ENCODE measurements around the gene ZSWIM9.

The ZSWIM9 gene

GRCh38 chr19:48192750-48193149 is 22.3 kb downstream of the ZSWIM9 start:
- TF ChIP-seq, protein P1, sequence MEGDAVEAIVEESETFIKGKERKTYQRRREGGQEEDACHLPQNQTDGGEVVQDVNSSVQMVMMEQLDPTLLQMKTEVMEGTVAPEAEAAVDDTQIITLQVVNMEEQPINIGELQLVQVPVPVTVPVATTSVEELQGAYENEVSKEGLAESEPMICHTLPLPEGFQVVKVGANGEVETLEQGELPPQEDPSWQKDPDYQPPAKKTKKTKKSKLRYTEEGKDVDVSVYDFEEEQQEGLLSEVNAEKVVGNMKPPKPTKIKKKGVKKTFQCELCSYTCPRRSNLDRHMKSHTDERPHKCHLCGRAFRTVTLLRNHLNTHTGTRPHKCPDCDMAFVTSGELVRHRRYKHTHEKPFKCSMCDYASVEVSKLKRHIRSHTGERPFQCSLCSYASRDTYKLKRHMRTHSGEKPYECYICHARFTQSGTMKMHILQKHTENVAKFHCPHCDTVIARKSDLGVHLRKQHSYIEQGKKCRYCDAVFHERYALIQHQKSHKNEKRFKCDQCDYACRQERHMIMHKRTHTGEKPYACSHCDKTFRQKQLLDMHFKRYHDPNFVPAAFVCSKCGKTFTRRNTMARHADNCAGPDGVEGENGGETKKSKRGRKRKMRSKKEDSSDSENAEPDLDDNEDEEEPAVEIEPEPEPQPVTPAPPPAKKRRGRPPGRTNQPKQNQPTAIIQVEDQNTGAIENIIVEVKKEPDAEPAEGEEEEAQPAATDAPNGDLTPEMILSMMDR (IDR thresholded peaks at IDR 0.05; ENCODE audit: control insufficient read depth, insufficient read depth, low read depth, low read length, missing control alignments), result no peak
- H3K4me3 ChIP-seq (ENCODE audit: control insufficient read depth, low read depth, low read length), result no peak overlapping the region
- no peak for DNase-seq (ENCODE audit: low read depth)

GRCh38 chr19:48194041-48194843 is 23.8 kb downstream of the ZSWIM9 start:
- no peak for DNase-seq (ENCODE audit: low read depth)
- H3K4me3 ChIP-seq (ENCODE audit: control insufficient read depth, low read depth, low read length), result no peak overlapping the region
- TF ChIP-seq, protein P1 (IDR thresholded peaks at IDR 0.05; ENCODE audit: control insufficient read depth, insufficient read depth, low read depth, low read length, missing control alignments), result peak; percentile 58

GRCh38 chr19:48194844-48195830 is 24.7 kb downstream of the ZSWIM9 start:
- no peak overlapping the region for H3K4me3 ChIP-seq (ENCODE audit: control insufficient read depth, low read depth, low read length)
- TF ChIP-seq, protein P1 (IDR thresholded peaks at IDR 0.05; ENCODE audit: control insufficient read depth, insufficient read depth, low read depth, low read length, missing control alignments), result no peak
- DNase-seq (ENCODE audit: low read depth), result no peak

- no peak for DNase-seq (ENCODE audit: low read depth)
- TF ChIP-seq, protein P1 (IDR thresholded peaks at IDR 0.05; ENCODE audit: control insufficient read depth, insufficient read depth, low read depth, low read length, missing control alignments), result no peak
- no peak overlapping the region for H3K4me3 ChIP-seq (ENCODE audit: control insufficient read depth, low read depth, low read length)
Measured at GRCh38 chr19:48196321-48196763, 25.9 kb downstream of the ZSWIM9 start.

- TF ChIP-seq, protein P1 (IDR thresholded peaks at IDR 0.05; ENCODE audit: control insufficient read depth, insufficient read depth, low read depth, low read length, missing control alignments), result no peak
- no peak for DNase-seq (ENCODE audit: low read depth)
- no peak overlapping the region for H3K4me3 ChIP-seq (ENCODE audit: control insufficient read depth, low read depth, low read length)
Measured at GRCh38 chr19:48196933-48197665, 26.6 kb downstream of the ZSWIM9 start.

- H3K4me3 ChIP-seq (ENCODE audit: control insufficient read depth, low read depth, low read length), result peak overlapping the region; percentile 96
- no peak for DNase-seq (ENCODE audit: low read depth)
- TF ChIP-seq, protein P1 (IDR thresholded peaks at IDR 0.05; ENCODE audit: control insufficient read depth, insufficient read depth, low read depth, low read length, missing control alignments), result no peak
Measured at GRCh38 chr19:48203222-48203793, 32.8 kb downstream of the ZSWIM9 start.

All from AG09309 (cell line).